Fibroblast of the aortic adventitia (primary cell): ENCODE results near the gene TTC5. TPM values are rescaled to one million over a fixed set of nuclear protein-coding genes. Genes with fewer than 3 reads are reported as not detected.

ENCODE experiments used
- DNase-seq: peaks from one replicate; pipeline ENCODE4 v3.0.0-alpha.2; 2010; ENCODE audit warnings: low read depth
- H3K4me3 ChIP-seq: 2 replicates; pipeline ENCODE4 v1.5.1; 2011; ENCODE audit warnings: low read depth, mild to moderate bottlenecking, control low read depth, low read length, moderate library complexity
- total RNA-seq: library from RNA; depleted of rRNA; stranded (reverse); fragments of >200 nt; gene quantifications from 2 replicates; pipeline ENCODE4 v1.2.3, GENCODE V29; 2012; ENCODE audit warnings: low replicate concordance
- TF ChIP-seq, protein P1 (sequence below): IDR thresholded peaks from 2 replicates; pipeline ENCODE4 v1.5.1; 2011; ENCODE audit warnings: mild to moderate bottlenecking, low read length, control low read depth, inconsistent platforms; ENCODE audit not compliant: insufficient read depth

Gene TTC5
- total RNA-seq, 1 donor = 16.6 TPM

DNA sequence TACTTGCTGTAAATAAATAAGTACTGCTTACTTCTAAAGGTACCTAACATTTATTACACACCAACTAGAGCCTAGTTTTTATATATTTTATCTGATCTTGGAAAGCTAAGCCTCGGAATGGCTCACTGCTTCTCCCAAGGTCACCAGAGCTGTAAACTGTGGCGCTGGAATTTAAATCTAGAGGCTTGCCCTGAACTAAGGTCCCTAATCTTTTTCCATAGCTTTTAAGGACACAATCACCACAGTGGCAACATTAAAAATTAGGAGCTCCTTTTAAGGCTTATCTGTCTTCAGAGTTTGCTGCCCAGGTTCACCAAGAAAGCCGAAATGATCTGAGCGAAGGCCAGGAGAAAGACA lies 26.7 kb upstream of the TTC5 start:
- peak; percentile 16 for DNase-seq
- H3K4me3 ChIP-seq = peak overlapping the region; percentile 78
- TF ChIP-seq, protein P1, sequence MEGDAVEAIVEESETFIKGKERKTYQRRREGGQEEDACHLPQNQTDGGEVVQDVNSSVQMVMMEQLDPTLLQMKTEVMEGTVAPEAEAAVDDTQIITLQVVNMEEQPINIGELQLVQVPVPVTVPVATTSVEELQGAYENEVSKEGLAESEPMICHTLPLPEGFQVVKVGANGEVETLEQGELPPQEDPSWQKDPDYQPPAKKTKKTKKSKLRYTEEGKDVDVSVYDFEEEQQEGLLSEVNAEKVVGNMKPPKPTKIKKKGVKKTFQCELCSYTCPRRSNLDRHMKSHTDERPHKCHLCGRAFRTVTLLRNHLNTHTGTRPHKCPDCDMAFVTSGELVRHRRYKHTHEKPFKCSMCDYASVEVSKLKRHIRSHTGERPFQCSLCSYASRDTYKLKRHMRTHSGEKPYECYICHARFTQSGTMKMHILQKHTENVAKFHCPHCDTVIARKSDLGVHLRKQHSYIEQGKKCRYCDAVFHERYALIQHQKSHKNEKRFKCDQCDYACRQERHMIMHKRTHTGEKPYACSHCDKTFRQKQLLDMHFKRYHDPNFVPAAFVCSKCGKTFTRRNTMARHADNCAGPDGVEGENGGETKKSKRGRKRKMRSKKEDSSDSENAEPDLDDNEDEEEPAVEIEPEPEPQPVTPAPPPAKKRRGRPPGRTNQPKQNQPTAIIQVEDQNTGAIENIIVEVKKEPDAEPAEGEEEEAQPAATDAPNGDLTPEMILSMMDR = no peak

DNA sequence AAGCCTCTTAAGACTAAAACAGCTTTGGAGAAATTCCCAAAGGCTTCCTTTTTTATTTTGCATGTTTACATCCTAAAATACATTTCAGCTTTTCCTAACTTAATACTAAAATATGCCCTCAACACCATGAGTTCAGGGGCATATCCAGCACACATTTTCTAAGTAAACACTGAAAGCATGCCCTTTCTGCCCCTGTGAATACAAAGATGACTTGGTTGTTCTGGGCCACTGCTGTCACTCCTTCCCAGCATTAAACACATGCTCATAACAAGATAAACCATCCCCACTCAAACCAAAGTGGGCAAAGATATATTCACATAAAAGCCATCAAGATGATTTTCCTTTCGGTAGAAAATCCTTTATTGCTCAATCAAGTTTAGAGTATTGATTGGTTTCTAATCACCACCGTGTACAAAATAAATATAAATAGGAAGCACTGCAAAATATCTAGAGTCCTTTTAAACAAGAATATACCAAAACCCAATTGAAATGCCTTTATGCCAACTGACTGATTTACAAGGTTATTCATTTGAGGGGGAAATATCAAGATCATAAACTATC lies 25.4 kb upstream of the TTC5 start:
- TF ChIP-seq, protein P1 = no peak
- no peak overlapping the region for H3K4me3 ChIP-seq
- DNase-seq = no peak

DNA sequence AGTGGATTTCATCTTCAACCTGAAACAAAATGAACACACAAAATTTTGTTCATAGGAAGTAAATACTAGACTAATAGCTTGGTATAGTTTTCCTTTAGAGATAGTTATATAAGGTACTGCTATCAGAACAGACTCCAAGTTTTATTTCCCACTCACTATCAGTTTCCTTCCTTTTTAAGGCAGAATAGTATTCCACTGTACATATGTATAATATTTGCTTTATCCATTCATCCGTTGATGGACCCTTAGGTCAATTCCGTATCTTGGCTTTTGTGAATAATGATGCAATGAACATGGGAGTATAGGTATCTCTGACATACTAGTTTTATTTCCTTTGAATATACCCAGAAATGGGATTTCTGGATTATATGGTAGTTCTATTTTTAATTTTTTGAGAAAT lies 23.6 kb upstream of the TTC5 start:
- TF ChIP-seq, protein P1 = no peak
- H3K4me3 ChIP-seq = no peak overlapping the region
- no peak for DNase-seq

DNA sequence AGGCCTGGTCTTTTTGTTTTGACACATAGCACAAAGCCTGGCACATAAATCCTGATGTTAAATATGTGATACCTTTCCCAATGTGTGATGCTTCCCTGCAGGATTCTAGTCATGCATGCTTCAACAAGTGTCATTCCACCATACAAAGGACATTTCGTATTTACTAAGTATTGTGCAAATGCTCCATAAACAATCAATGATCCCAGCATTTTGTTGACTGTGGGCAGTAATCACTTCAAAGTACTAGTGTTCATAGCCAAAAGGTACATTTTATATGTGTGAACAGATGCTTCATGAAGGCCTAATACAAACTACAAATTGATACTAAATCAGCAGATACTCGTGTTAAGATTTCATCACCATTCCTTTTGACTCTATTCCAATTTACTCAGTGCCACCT lies 23.0 kb upstream of the TTC5 start:
- H3K4me3 ChIP-seq = no peak overlapping the region
- TF ChIP-seq, protein P1 = no peak
- no peak for DNase-seq

DNA sequence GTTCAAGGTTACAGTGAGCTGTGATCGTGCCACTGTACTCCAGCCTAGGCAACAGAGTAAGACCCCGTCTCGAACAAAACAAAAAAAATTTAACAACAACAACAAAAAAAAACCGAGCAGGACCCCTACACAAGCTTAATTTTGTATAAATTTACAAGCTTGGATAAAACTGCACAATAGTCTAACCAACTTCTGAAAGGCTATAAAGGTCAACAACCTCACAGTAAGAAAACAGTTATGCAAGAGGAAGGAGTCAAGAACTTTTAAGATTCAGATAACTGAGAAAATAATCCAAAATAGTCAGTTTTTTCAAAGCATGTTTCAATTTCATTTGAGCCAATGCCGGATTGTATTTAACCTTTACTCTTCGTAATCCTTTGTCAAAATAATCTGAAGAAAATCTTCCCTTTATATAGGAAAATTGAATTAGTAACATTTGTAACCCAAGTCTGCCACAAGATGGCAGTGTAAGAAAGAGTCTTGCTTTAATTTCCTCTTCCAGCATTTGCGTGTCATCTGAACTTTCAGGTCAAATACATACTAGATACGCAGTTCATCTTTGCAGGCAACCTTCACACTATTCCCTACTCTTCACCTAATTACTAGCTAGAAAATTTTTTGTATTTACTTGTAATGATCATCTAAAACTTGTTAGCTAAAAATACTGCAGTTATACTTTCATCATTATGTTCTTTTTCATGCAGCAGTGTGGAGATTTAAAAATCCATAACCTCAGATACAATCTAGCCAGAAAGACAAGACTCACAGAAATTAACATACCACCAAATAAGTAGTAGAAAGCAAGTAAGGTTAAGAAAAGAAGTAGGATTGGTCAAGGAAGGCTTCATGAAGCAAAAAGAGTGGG lies 21.5 kb upstream of the TTC5 start:
- no peak overlapping the region for H3K4me3 ChIP-seq
- TF ChIP-seq, protein P1 = peak; percentile 57
- peak; percentile 83 for DNase-seq

DNA sequence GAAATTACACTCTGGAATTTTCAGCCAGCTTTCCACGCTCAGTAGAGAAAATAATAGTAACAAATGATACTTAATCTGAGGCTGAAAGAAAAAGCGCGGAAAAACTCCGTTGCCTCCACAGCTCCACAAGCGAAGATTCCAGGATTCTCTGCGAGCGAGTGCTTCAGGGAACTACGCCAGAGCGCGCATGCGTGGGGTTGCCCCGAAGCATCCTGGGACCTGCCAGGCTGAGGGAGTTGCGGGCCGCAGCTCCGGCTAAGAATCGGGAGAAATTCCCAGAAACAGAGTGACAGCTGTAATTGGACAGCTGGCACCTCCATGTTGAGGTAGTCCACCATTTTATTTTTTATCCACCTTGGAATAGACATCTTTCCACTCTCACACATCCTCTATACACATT lies 12.0 kb upstream of the TTC5 start:
- TF ChIP-seq, protein P1 = no peak
- no peak overlapping the region for H3K4me3 ChIP-seq
- no peak for DNase-seq
